Cardiac muscle cell (in vitro differentiated cells and primary cell): ENCODE results near the gene ANKRD31. TPM values are rescaled to one million over a fixed set of nuclear protein-coding genes. Genes with fewer than 3 reads are reported as not detected.

Source experiments
- DNase-seq, 2 donors: peaks; one replicate each; pipeline versions ENCODE4 v3.0.0 to v3.0.0-alpha.2; 2010 to 2017; ENCODE audit warnings: low read depth in 1 of 2, low spot score in 1 of 2
- H3K27ac ChIP-seq: fragments of 200-600 bp; sonication (generic); 2 replicates; pipeline ENCODE4 v1.5.1; 2016
- H3K27me3 ChIP-seq: fragments of 200-600 bp; sonication (generic); 2 replicates; pipeline ENCODE4 v1.6.0; 2016; ENCODE audit warnings: control low read depth
- H3K36me3 ChIP-seq: fragments of 200-600 bp; sonication (generic); 2 replicates; pipeline ENCODE4 v1.5.1; 2016; ENCODE audit warnings: control low read depth
- H3K4me1 ChIP-seq: fragments of 200-600 bp; sonication (generic); 2 replicates; pipeline ENCODE4 v1.8.1; 2017; ENCODE audit warnings: low read depth, mild to moderate bottlenecking, mixed run types
- H3K4me3 ChIP-seq: fragments of 200-600 bp; sonication (generic); 2 replicates; pipeline ENCODE4 v1.5.1; 2016; ENCODE audit warnings: mild to moderate bottlenecking
- H3K9me3 ChIP-seq: fragments of 200-600 bp; sonication (generic); 2 replicates; pipeline ENCODE4 v1.5.1; 2017; ENCODE audit warnings: low read depth, mild to moderate bottlenecking, control low read depth
- CTCF ChIP-seq: IDR thresholded peaks from 2 replicates; pipeline ENCODE4 v1.5.1; 2012; ENCODE audit warnings: low read depth, mild to moderate bottlenecking, low read length
- polyA plus RNA-seq: library from polyadenylated mRNA; unstranded; fragments of >200 nt; fragmentation: Nextera tagmentation; extraction: Ambion mirVana; gene quantifications from 2 replicates; pipeline ENCODE4 v1.2.1, GENCODE V29; 2016
- total RNA-seq: library from RNA; depleted of rRNA; stranded (reverse); fragments of >200 nt; gene quantifications from 2 replicates; pipeline ENCODE4 v1.2.3, GENCODE V29; 2016

The ANKRD31 gene
- total and polyA plus RNA-seq, 2 experiments from 2014 or later: 0.15 to 0.21 TPM

GRCh38 chr5:75199071-75199470, 37.6 kb downstream of the ANKRD31 start:
- TF ChIP-seq CTCF: no peak
- Histone ChIP-seq H3K36me3 (no peaks in the 10 kb centered on the region), H3K27me3 (peaks cover 8% of the 10 kb centered on the region), H3K9me3 (no peaks in the 10 kb centered on the region), H3K4me3 (no peak overlapping the region), H3K27ac (no peak overlapping the region), H3K4me1 (no peaks in the 10 kb centered on the region)
- DNase-seq: no peak

- DNase-seq: no peak
- peaks cover 8% of the 10 kb centered on the region for H3K27me3 ChIP-seq
- no peak overlapping the region for H3K4me3 ChIP-seq
- H3K36me3 ChIP-seq: no peaks in the 10 kb centered on the region
- no peaks in the 10 kb centered on the region for H3K4me1 ChIP-seq
- no peak for TF ChIP-seq CTCF
- no peaks in the 10 kb centered on the region for H3K9me3 ChIP-seq
- no peak overlapping the region for H3K27ac ChIP-seq
These were observed 38.9 kb downstream of the ANKRD31 start for GRCh38 chr5:75197745-75198144.

GRCh38 chr5:75192804-75193203, 43.9 kb downstream of the ANKRD31 start:
- peaks cover 20% of the 10 kb centered on the region for H3K27me3 ChIP-seq
- H3K36me3 ChIP-seq: no peaks in the 10 kb centered on the region
- H3K4me3 ChIP-seq: no peak overlapping the region
- H3K27ac ChIP-seq: no peak overlapping the region
- no peak for DNase-seq
- no peaks in the 10 kb centered on the region for H3K4me1 ChIP-seq
- H3K9me3 ChIP-seq: no peaks in the 10 kb centered on the region
- TF ChIP-seq CTCF: no peak

- H3K36me3 ChIP-seq: no peaks in the 10 kb centered on the region
- H3K4me3 ChIP-seq: no peak overlapping the region
- no peak for TF ChIP-seq CTCF
- peaks cover 20% of the 10 kb centered on the region for H3K27me3 ChIP-seq
- no peaks in the 10 kb centered on the region for H3K4me1 ChIP-seq
- H3K27ac ChIP-seq: no peak overlapping the region
- no peaks in the 10 kb centered on the region for H3K9me3 ChIP-seq
- no peak for DNase-seq
These were observed 44.4 kb downstream of the ANKRD31 start for GRCh38 chr5:75192264-75192663.

- H3K9me3 ChIP-seq: no peaks in the 10 kb centered on the region
- TF ChIP-seq CTCF: no peak
- no peak overlapping the region for H3K4me3 ChIP-seq
- no peak overlapping the region for H3K27ac ChIP-seq
- no peaks in the 10 kb centered on the region for H3K36me3 ChIP-seq
- no peaks in the 10 kb centered on the region for H3K4me1 ChIP-seq
- peaks cover 11% of the 10 kb centered on the region for H3K27me3 ChIP-seq
- DNase-seq: no peak
These were observed 46.5 kb downstream of the ANKRD31 start for GRCh38 chr5:75190227-75190626.

GRCh38 chr5:75189353-75189752, 47.3 kb downstream of the ANKRD31 start:
- Histone ChIP-seq H3K27ac (no peak overlapping the region), H3K4me3 (no peak overlapping the region), H3K36me3 (no peaks in the 10 kb centered on the region), H3K9me3 (no peaks in the 10 kb centered on the region), H3K4me1 (no peaks in the 10 kb centered on the region), H3K27me3 (peaks cover 11% of the 10 kb centered on the region)
- no peak for TF ChIP-seq CTCF
- DNase-seq: no peak
